RWPE1 (cell line): ENCODE measurements around the gene PRKN.

Source experiments
- CTCF ChIA-PET: fragments of 350-600 bp; sonication (Branson Sonifier 250); formaldehyde crosslinking; extraction: SDS; loops from one replicate; lab custom pipeline; 2021; lab: Yijun Ruan, JAX
- POLR2A ChIA-PET: fragments of 400-600 bp; formaldehyde crosslinking; extraction: SDS; loops from one replicate; lab custom pipeline; 2020; ENCODE audit warnings: antibody characterized with exemption; ENCODE audit not compliant: low non-redundant PET; lab: Yijun Ruan, JAX
- DNase-seq: peaks from one replicate; pipeline ENCODE4 v3.0.0; 2012; ENCODE audit warnings: low spot score
- H3K27ac ChIP-seq: fragments of 450-650 bp; 2 replicates; pipeline ENCODE4 v1.5.1; 2017
- CTCF ChIP-seq: fragments of 450-650 bp; conservative IDR thresholded peaks from 2 replicates; pipeline ENCODE4 v1.5.1; 2017; ENCODE audit warnings: low read depth, mild to moderate bottlenecking

Gene PRKN

GRCh38 chr6:161522276-161522675 lies 1205.3 kb downstream of the PRKN start:
- no peak overlapping the region for H3K27ac ChIP-seq
- no peak for DNase-seq
- CTCF ChIA-PET, result interaction anchor here (0.6 to 0.8 kb wide), 2 partner anchors 67 to 140 kb away, joined by 3 to 4 read pairs; no protein-coding TSS in a partner anchor
- no peak for TF ChIP-seq CTCF
- POLR2A ChIA-PET, result no interaction called here

GRCh38 chr6:161511447-161512095 lies 1216.0 kb downstream of the PRKN start:
- TF ChIP-seq CTCF, result no peak
- POLR2A ChIA-PET, result no interaction called here
- CTCF ChIA-PET, result interaction anchor here (0.7 kb wide), 1 partner anchor 93 kb away, joined by 4 read pairs; no protein-coding TSS in a partner anchor
- H3K27ac ChIP-seq, result no peak overlapping the region
- no peak for DNase-seq

- POLR2A ChIA-PET, result no interaction called here
- TF ChIP-seq CTCF, result no peak
- no peak overlapping the region for H3K27ac ChIP-seq
- CTCF ChIA-PET, result interaction anchor here (0.6 kb wide), 2 partner anchors 42 to 233 kb away, joined by 4 to 6 read pairs; no protein-coding TSS in a partner anchor
- no peak for DNase-seq
These were observed 1219.2 kb downstream of the PRKN start for GRCh38 chr6:161508341-161508740.

- CTCF ChIA-PET, result no interaction called here
- POLR2A ChIA-PET, result no interaction called here
- TF ChIP-seq CTCF, result no peak
- no peak overlapping the region for H3K27ac ChIP-seq
- DNase-seq, result no peak
These were observed 1220.2 kb downstream of the PRKN start for GRCh38 chr6:161507375-161507774.

- ChIA-PET CTCF (no interaction called here), POLR2A (no interaction called here)
These were observed 1224.0 kb downstream of the PRKN start for GRCh38 chr6:161503570-161503969.

GRCh38 chr6:161498881-161499280 lies 1228.7 kb downstream of the PRKN start:
- TF ChIP-seq CTCF, result no peak
- ChIA-PET POLR2A (no interaction called here), CTCF (interaction anchor here (2.0 to 3.6 kb wide), 2 partner anchors 80 to 104 kb away, joined by 11 to 23 read pairs; no protein-coding TSS in a partner anchor)
- no peak for DNase-seq
- no peak overlapping the region for H3K27ac ChIP-seq

More at GRCh38 chr6:161503570-161503969, 1224.0 kb downstream of the PRKN start:
- no peak for DNase-seq
- H3K27ac ChIP-seq, result no peak overlapping the region
- no peak for TF ChIP-seq CTCF
